Measurements from ENCODE around the gene RGS9. TPM values are rescaled to one million over a fixed set of nuclear protein-coding genes. Genes with fewer than 3 reads are reported as not detected.
A peak's percentile ranks its signal among the peaks of the same experiment; 100 is the strongest.

Gene RGS9
- total RNA-seq, 1 donor from 2014 or later, result 6.5 TPM

GRCh38 chr17:65208717-65209116 is 71.5 kb downstream of the RGS9 start:
- Mint-ChIP-seq H3K4me3 (ENCODE audit: unreplicated experiment) (no peak overlapping the region), H3K36me3 (ENCODE audit: unreplicated experiment) (no peaks in the 10 kb centered on the region), H3K27ac (ENCODE audit: unreplicated experiment) (no peak overlapping the region), H3K4me1 (ENCODE audit: unreplicated experiment) (no peaks in the 10 kb centered on the region), H3K9me3 (ENCODE audit: unreplicated experiment) (no peaks in the 10 kb centered on the region), H3K27me3 (ENCODE audit: unreplicated experiment) (no peaks in the 10 kb centered on the region)
- no peak for DNase-seq (ENCODE audit: extremely low spot score, unreplicated experiment)
- TF ChIP-seq CTCF (IDR thresholded peaks at IDR 0.05), result no peak

- no peak for TF ChIP-seq CTCF (IDR thresholded peaks at IDR 0.05)
- H3K36me3 Mint-ChIP-seq (ENCODE audit: unreplicated experiment), result no peaks in the 10 kb centered on the region
- no peaks in the 10 kb centered on the region for H3K27me3 Mint-ChIP-seq (ENCODE audit: unreplicated experiment)
- no peaks in the 10 kb centered on the region for H3K9me3 Mint-ChIP-seq (ENCODE audit: unreplicated experiment)
- no peak overlapping the region for H3K27ac Mint-ChIP-seq (ENCODE audit: unreplicated experiment)
- DNase-seq (ENCODE audit: extremely low spot score, unreplicated experiment), result no peak
- H3K4me3 Mint-ChIP-seq (ENCODE audit: unreplicated experiment), result no peak overlapping the region
- no peaks in the 10 kb centered on the region for H3K4me1 Mint-ChIP-seq (ENCODE audit: unreplicated experiment)
Observed at GRCh38 chr17:65218261-65218660, 81.1 kb downstream of the RGS9 start.

GRCh38 chr17:65219124-65219523 is 82.0 kb downstream of the RGS9 start:
- no peaks in the 10 kb centered on the region for H3K9me3 Mint-ChIP-seq (ENCODE audit: unreplicated experiment)
- no peak overlapping the region for H3K27ac Mint-ChIP-seq (ENCODE audit: unreplicated experiment)
- H3K4me1 Mint-ChIP-seq (ENCODE audit: unreplicated experiment), result no peaks in the 10 kb centered on the region
- TF ChIP-seq CTCF (IDR thresholded peaks at IDR 0.05), result peak; percentile 16
- H3K27me3 Mint-ChIP-seq (ENCODE audit: unreplicated experiment), result no peaks in the 10 kb centered on the region
- no peaks in the 10 kb centered on the region for H3K36me3 Mint-ChIP-seq (ENCODE audit: unreplicated experiment)
- no peak for DNase-seq (ENCODE audit: extremely low spot score, unreplicated experiment)
- H3K4me3 Mint-ChIP-seq (ENCODE audit: unreplicated experiment), result no peak overlapping the region

GRCh38 chr17:65219707-65220106 is 82.5 kb downstream of the RGS9 start:
- Mint-ChIP-seq H3K27me3 (ENCODE audit: unreplicated experiment) (no peaks in the 10 kb centered on the region), H3K27ac (ENCODE audit: unreplicated experiment) (no peak overlapping the region), H3K9me3 (ENCODE audit: unreplicated experiment) (no peaks in the 10 kb centered on the region), H3K36me3 (ENCODE audit: unreplicated experiment) (no peaks in the 10 kb centered on the region), H3K4me1 (ENCODE audit: unreplicated experiment) (no peaks in the 10 kb centered on the region), H3K4me3 (ENCODE audit: unreplicated experiment) (no peak overlapping the region)
- TF ChIP-seq CTCF (IDR thresholded peaks at IDR 0.05), result no peak
- no peak for DNase-seq (ENCODE audit: extremely low spot score, unreplicated experiment)

- no peaks in the 10 kb centered on the region for H3K4me1 Mint-ChIP-seq (ENCODE audit: unreplicated experiment)
- TF ChIP-seq CTCF (IDR thresholded peaks at IDR 0.05), result no peak
- no peak overlapping the region for H3K4me3 Mint-ChIP-seq (ENCODE audit: unreplicated experiment)
- no peak for DNase-seq (ENCODE audit: extremely low spot score, unreplicated experiment)
- H3K27me3 Mint-ChIP-seq (ENCODE audit: unreplicated experiment), result no peaks in the 10 kb centered on the region
- no peaks in the 10 kb centered on the region for H3K9me3 Mint-ChIP-seq (ENCODE audit: unreplicated experiment)
- no peaks in the 10 kb centered on the region for H3K36me3 Mint-ChIP-seq (ENCODE audit: unreplicated experiment)
- H3K27ac Mint-ChIP-seq (ENCODE audit: unreplicated experiment), result no peak overlapping the region
Observed at GRCh38 chr17:65220732-65221131, 83.6 kb downstream of the RGS9 start.

Measured in osteocyte (in vitro differentiated cells).